Posterior cingulate gyrus (tissue), 11 donors: Measurements from ENCODE around the gene ENPP1.

Source experiments
- DNase-seq, 10 donors: peaks; one replicate each; pipeline versions ENCODE4 v3.0.0 to v3.0.0-alpha.2; 2020 to 2021; ENCODE audit warnings: mixed read lengths in 3 of 10
- intact Hi-C: fragments of 100-400 bp; cut with DNase I; formaldehyde crosslinking; loops from one replicate; pipeline ENCODE4 v1.15.1; 2023

Gene ENPP1

DNA sequence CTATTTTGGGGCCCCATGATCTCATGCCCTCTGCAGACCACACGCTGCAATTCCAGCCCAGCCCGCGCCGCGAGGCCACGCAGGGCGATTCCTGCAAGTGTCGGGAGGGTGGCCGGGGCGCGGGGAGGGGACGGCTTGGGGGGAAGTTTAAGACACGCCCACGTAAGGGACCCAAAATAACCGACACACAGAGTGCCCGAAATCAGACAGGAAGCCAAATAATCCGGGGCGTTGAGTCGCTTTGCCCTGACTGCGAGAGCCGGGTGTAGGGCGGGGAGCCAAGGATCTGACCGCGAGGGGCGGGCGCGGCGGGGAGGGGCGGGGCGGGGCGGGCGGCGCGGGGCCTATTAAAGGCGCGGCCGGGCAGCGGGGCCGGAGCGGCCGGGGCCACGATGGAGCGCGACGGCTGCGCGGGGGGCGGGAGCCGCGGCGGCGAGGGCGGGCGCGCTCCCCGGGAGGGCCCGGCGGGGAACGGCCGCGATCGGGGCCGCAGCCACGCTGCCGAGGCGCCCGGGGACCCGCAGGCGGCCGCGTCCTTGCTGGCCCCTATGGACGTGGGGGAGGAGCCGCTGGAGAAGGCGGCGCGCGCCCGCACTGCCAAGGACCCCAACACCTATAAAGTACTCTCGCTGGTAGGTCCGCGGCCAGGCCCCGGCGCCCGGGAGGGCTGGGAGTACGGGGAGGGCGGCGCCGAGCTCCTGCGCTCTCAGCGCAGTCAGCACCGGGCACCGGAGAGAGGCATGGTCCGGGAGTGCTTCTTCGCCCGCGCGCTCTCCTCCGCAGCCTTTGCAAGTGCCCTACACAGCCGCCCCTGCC, at the start of gene ENPP1:
Gene ENPP1 (plus strand): TSS at position 377 of the 816 bp plus-strand sequence. CDS start 16 bp downstream, at position 393.
- intact Hi-C loops: loop anchor here (5.0 kb wide), 1 partner anchor 116 kb away; no protein-coding TSS in a partner anchor
- DNase-seq: peak; percentile 59 to 94 (median 71)

- no peak for DNase-seq
These were observed 48.9 kb upstream of the ENPP1 start for GRCh38 chr6:131758920-131759319.

GRCh38 chr6:131761060-131761761, 46.6 kb upstream of the ENPP1 start:
- no peak for DNase-seq

More at GRCh38 chr6:131758920-131759319, 48.9 kb upstream of the ENPP1 start:
- intact Hi-C loops: no loop called here

DNA sequence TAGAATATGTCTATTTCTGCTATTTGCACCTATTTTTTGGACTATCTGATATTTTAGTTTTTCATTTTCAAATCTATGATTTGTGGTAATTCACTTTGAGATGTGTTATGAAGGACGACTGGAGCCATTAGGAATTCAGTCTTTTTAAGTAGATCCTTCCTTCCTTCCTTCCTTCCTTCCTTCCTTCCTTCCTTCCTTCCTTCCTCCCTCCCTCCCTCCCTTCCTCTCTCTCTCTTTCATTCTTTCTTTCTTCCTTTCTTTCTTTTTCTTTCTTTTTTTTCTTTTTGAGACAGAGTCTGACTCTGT, 46.1 kb upstream of the ENPP1 start:
- DNase-seq: no peak
- intact Hi-C loops: no loop called here

More at GRCh38 chr6:131761060-131761761, 46.6 kb upstream of the ENPP1 start:
- intact Hi-C loops: no loop called here

- intact Hi-C loops: no loop called here
- no peak for DNase-seq
These were observed 44.8 kb upstream of the ENPP1 start for GRCh38 chr6:131762984-131763383.

- no peak for DNase-seq
- intact Hi-C loops: no loop called here
These were observed 44.1 kb upstream of the ENPP1 start for GRCh38 chr6:131763749-131764148.

- intact Hi-C loops: no loop called here
- no peak for DNase-seq
These were observed 43.5 kb upstream of the ENPP1 start for GRCh38 chr6:131764350-131764749.

GRCh38 chr6:131765081-131765803, 42.6 kb upstream of the ENPP1 start:
- intact Hi-C loops: no loop called here
- DNase-seq: no peak

DNA sequence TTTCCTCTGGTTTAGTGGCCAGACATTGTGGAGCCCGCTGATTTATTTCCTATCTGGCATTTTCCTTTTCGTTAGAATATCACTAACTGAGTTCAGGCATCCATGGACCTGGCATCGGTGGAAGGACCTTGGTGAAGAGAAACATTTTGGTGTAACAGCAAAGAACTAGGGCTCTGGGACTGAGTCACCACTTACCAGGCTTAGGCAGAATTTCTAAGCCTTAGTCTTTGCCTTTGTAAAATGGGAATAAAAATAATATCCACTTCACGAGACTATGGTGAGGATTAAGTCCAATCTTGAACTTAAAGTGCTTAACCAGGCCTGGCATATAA, 42.0 kb upstream of the ENPP1 start:
- DNase-seq: no peak
- intact Hi-C loops: no loop called here

DNA sequence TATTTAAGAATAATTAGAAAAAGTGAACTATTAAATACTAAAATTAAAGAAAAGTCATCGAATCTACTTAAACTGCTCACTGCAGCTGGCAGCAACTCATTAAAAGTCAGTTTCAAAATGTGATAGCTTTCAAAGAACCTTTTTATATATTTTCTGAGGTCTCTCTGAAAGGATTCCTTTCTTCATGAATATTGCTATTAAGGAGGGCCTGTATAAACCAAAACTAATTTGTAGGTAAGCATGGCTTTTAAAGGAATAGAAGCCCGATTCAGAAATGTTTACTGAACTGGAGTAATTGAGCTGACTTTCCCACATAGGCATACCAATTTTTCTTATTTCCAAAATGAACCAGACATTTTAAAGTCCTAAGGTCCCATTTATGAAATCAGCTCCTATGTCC, 41.2 kb upstream of the ENPP1 start:
- intact Hi-C loops: no loop called here
- no peak for DNase-seq

DNA sequence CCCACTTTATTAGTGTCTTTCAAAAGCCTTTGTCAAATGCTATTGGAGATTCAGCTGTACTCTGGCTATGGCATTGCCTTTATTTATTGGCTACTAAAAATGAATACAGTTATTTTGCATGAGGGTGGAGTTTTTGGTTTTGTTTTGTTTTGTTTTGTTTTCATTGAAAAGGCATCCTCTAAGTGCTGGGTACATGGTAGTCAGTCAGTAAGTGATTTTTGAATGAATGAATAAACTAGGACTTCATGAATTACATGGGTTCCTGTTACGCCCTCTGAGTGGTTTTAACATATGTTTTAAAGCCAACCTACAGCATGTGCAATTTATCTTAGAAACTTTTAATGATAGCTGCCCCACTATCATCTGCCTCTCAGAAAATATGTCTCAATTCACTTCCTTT, 38.9 kb upstream of the ENPP1 start:
- DNase-seq: no peak
- intact Hi-C loops: no loop called here

- intact Hi-C loops: no loop called here
- no peak for DNase-seq
These were observed 38.3 kb upstream of the ENPP1 start for GRCh38 chr6:131769385-131770141.

GRCh38 chr6:131770776-131771175, 37.0 kb upstream of the ENPP1 start:
- DNase-seq: no peak
- intact Hi-C loops: no loop called here

DNA sequence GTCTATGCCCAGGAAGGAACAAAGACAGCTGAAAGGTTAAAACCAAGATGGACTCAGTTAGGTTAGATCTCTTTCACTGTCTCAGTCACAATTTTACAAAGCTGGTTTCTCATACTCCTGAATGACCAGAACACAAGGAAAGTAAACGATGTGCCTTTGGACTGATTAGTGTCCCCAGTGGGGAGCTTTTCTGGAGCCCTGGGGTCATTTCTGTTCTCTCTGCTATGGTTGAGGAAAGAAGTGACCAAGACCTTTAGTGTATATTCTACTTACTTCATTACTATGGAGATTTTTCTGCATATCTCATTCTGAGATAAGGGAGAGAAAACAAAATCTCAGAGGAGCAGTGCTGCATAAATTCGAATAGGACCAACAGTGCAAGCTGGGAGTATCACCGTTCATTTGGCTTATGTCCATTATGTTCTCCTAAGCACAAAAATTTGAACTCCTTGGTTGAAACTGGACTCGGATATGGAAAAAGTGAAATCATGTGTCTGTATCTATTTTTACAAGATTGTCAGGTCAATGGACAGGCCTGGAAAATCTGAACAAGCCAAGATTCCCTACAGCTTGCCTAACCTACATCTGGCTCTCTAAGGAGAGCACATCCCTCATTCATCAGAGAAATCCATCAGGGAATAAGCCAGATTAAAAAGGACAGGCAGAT, 34.4 kb upstream of the ENPP1 start:
- DNase-seq: no peak
- intact Hi-C loops: no loop called here

DNA sequence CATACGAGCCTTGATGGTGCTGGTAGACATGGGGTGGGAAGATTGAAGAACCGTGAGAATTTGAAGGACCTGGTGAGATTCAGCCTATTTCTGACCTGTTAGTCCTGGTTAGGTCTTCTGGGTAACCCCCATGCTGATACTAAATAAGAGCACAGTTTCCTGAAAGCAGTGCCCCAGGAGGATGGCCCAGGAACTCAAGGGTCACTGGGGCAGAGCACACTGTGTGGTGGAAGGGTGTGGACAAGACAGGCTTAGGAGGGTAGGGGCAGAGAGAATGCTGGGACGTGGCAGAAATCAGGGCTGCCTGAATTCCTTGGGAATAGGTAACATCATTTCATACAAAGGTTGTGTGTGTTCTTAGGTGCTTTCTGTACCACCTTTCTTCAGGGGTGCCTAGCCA, 31.9 kb upstream of the ENPP1 start:
- DNase-seq: no peak
- intact Hi-C loops: no loop called here

DNA sequence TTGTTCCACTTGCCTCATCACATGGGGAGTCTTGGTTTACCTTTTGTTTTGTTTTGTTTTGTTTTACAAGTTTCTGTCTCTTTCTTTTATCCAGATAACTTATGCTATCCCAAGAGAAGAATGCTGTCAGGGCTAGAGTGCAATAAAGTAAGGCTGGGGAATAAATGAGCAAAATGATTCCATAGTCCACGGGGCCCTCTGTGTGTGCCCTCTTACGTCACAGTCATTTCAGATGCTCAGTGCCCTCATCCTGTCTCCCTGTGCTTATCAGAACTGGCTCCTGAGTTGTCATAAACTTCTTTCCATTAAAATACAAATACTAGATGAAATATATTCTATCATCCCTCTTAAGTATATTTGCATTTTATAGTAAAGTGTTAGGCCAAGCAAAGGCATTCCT, 30.8 kb upstream of the ENPP1 start:
- no peak for DNase-seq
- intact Hi-C loops: no loop called here

- no peak for DNase-seq
- intact Hi-C loops: no loop called here
These were observed 29.7 kb upstream of the ENPP1 start for GRCh38 chr6:131778169-131778568.

DNA sequence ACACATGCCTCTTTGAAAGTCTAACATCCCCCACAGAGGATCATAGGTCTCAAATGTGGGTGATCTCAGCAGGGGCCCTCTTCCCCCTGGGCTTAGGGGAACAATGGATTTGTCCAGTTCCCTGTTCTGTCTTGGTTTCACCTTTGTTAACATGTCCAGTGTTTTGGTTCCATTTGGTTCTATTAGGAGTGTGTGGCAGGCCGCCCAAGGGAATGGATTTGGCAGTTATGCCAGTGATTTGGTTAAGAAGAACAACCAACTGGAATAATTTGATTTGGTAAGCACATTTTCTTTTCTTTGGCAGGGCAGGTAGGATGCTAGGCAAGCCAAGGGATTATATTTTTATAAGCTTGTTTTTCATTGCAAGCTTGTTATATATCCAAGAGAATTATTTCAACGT, 28.5 kb upstream of the ENPP1 start:
- intact Hi-C loops: no loop called here
- no peak for DNase-seq

GRCh38 chr6:131780600-131780999, 27.2 kb upstream of the ENPP1 start:
- intact Hi-C loops: no loop called here

DNA sequence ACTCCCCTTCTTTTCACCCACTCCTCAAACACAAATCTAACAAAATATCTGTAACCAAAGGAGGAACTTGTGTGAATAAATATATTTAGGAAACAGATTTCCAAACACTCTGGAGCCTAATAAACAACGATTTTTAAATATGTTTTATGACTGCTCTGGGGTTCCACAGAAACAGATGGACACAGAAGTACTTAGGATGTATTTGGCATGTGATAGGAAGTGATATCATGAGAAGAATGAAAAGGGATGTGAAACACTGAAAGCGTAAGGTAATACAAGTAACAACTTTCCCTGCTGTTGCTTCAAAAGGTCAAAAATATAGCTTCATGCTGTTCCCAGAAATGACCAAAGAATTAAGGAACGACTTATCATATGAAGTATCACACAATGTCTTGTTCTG, 26.1 kb upstream of the ENPP1 start:
- intact Hi-C loops: no loop called here
- DNase-seq: no peak

More at GRCh38 chr6:131780600-131780999, 27.2 kb upstream of the ENPP1 start:
- DNase-seq: no peak
